Measurements from ENCODE around the gene KLHDC8A. TPM values are rescaled to one million over a fixed set of nuclear protein-coding genes. Genes with fewer than 3 reads are reported as not detected.
"Not testable (repeated sequence)": the region's sequence is repeated elsewhere in the genome, so short reads cannot be mapped to it uniquely, and the experiment has no call there.

Gene KLHDC8A
- total and polyA plus RNA-seq, 4 donors: 0.17 to 1.4 (median 0.41) TPM

- peaks cover 0 to 30% (median 3%) of the 10 kb centered on the region in 4 donors for H3K36me3 ChIP-seq (ENCODE audit: control insufficient read depth in 4 of 4, insufficient read depth in 4 of 4, low read length in 4 of 4)
- H3K9ac ChIP-seq (ENCODE audit: insufficient read depth in 1 of 2, low read length in 2 of 2): peak overlapping the region in 1 of 2 donors; percentile 38
- H3K27ac ChIP-seq (ENCODE audit: low read depth in 1 of 2, low read length in 1 of 2): peak overlapping the region in 1 of 2 donors; percentile 23
- no peak overlapping the region for H3K4me3 ChIP-seq
- peaks cover 0 to 16% (median 6%) of the 10 kb centered on the region in 5 donors for H3K4me1 ChIP-seq (ENCODE audit: control insufficient read depth in 5 of 5, insufficient read depth in 5 of 5, low read length in 5 of 5)
- DNase-seq: peak; percentile 87 to 88 (median 88)
- no peaks in the 10 kb centered on the region for H3K9me3 ChIP-seq (ENCODE audit: control insufficient read depth in 4 of 4, insufficient read depth in 3 of 4, low read length in 3 of 4)
- TF ChIP-seq, protein P1, sequence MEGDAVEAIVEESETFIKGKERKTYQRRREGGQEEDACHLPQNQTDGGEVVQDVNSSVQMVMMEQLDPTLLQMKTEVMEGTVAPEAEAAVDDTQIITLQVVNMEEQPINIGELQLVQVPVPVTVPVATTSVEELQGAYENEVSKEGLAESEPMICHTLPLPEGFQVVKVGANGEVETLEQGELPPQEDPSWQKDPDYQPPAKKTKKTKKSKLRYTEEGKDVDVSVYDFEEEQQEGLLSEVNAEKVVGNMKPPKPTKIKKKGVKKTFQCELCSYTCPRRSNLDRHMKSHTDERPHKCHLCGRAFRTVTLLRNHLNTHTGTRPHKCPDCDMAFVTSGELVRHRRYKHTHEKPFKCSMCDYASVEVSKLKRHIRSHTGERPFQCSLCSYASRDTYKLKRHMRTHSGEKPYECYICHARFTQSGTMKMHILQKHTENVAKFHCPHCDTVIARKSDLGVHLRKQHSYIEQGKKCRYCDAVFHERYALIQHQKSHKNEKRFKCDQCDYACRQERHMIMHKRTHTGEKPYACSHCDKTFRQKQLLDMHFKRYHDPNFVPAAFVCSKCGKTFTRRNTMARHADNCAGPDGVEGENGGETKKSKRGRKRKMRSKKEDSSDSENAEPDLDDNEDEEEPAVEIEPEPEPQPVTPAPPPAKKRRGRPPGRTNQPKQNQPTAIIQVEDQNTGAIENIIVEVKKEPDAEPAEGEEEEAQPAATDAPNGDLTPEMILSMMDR (IDR thresholded peaks at IDR 0.05; ENCODE audit: control extremely low read depth, extremely low read depth): no peak
- 43 to 73% methylated on average over 14 of the region's 14 CpGs for WGBS, 2 donors
- no peaks in the 10 kb centered on the region for H3K27me3 ChIP-seq (ENCODE audit: control insufficient read depth in 3 of 3, insufficient read depth in 3 of 3, low read length in 2 of 3)
- peak; percentile 82 for ATAC-seq (ENCODE audit: insufficient read depth, low FRiP score)
Measured at GRCh38 chr1:205301205-205301821, 55.4 kb downstream of the KLHDC8A start.

GRCh38 chr1:205300149-205300548 lies 56.6 kb downstream of the KLHDC8A start:
- Histone ChIP-seq H3K4me1 (ENCODE audit: control insufficient read depth in 5 of 5, insufficient read depth in 5 of 5, low read length in 5 of 5) (peaks cover 0 to 16% (median 6%) of the 10 kb centered on the region in 5 donors), H3K9me3 (ENCODE audit: control insufficient read depth in 4 of 4, insufficient read depth in 3 of 4, low read length in 3 of 4) (no peaks in the 10 kb centered on the region), H3K27me3 (ENCODE audit: control insufficient read depth in 3 of 3, insufficient read depth in 3 of 3, low read length in 2 of 3) (no peaks in the 10 kb centered on the region), H3K36me3 (ENCODE audit: control insufficient read depth in 4 of 4, insufficient read depth in 4 of 4, low read length in 4 of 4) (peaks cover 0 to 23% (median 3%) of the 10 kb centered on the region in 4 donors), H3K9ac (ENCODE audit: insufficient read depth in 1 of 2, low read length in 2 of 2) (no peak overlapping the region), H3K4me3 (no peak overlapping the region), H3K27ac (ENCODE audit: low read depth in 1 of 2, low read length in 1 of 2) (no peak overlapping the region)
- TF ChIP-seq, protein P1 (IDR thresholded peaks at IDR 0.05; ENCODE audit: control extremely low read depth, extremely low read depth): no peak
- WGBS, 2 donors: 79 to 88% methylated on average over 9 of the region's 9 CpGs
- ATAC-seq (ENCODE audit: insufficient read depth, low FRiP score) (no peak), DNase-seq (no peak)

DNA sequence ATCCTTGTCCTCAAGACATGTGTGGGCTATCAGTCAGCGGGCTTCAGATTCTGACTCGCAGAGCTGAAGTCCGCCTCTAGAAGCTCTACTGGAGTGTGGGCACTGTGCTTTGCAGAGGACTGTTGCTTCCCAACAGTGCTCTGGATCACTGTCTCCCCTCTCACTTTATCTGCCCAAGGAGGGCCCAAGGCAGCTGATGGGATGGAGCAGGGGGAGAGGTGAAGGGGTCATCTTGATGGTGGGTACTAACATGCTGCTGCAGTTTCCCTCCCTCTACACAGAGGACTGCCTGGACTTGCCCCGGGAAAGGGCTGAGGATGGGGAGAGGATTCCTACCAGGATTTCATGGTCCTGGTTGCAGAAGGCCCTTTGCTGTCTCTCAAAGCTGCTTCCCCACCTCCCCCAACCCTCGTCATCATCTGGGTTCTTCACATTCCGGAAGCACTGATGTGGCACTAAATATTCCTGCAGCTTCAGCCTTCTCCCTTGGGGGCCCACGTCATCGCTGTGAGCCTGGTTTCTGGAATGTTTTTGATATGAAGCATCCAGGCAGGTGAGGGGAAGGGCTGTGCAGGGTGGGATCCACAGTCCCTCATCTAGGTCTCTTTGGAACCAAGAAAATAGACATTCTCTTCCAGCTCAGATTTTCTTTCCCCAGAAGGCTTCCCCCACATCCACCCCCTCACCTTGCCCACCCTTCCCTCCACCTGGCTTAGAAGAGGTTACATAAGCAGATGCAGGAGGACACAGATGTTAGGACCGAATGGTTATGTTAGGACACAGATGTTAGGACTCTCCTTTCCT lies 58.3 kb downstream of the KLHDC8A start:
- no peak overlapping the region for H3K4me3 ChIP-seq
- no peak overlapping the region for H3K9ac ChIP-seq (ENCODE audit: insufficient read depth in 1 of 2, low read length in 2 of 2)
- WGBS, 2 donors: 76 to 81% methylated on average over 9 of the region's 9 CpGs
- DNase-seq (peak in 2 of 3 donors; percentile 31 to 42), ATAC-seq (ENCODE audit: insufficient read depth, low FRiP score) (no peak)
- H3K36me3 ChIP-seq (ENCODE audit: control insufficient read depth in 4 of 4, insufficient read depth in 4 of 4, low read length in 4 of 4): peaks cover 0 to 6% (median 3%) of the 10 kb centered on the region in 4 donors
- no peaks in the 10 kb centered on the region for H3K27me3 ChIP-seq (ENCODE audit: control insufficient read depth in 3 of 3, insufficient read depth in 3 of 3, low read length in 2 of 3)
- H3K4me1 ChIP-seq (ENCODE audit: control insufficient read depth in 5 of 5, insufficient read depth in 5 of 5, low read length in 5 of 5): peaks cover 0 to 18% (median 15%) of the 10 kb centered on the region in 5 donors
- TF ChIP-seq, protein P1 (IDR thresholded peaks at IDR 0.05; ENCODE audit: control extremely low read depth, extremely low read depth): no peak
- peak overlapping the region in 1 of 2 donors; percentile 12 for H3K27ac ChIP-seq (ENCODE audit: low read depth in 1 of 2, low read length in 1 of 2)
- H3K9me3 ChIP-seq (ENCODE audit: control insufficient read depth in 4 of 4, insufficient read depth in 3 of 4, low read length in 3 of 4): no peaks in the 10 kb centered on the region

DNA sequence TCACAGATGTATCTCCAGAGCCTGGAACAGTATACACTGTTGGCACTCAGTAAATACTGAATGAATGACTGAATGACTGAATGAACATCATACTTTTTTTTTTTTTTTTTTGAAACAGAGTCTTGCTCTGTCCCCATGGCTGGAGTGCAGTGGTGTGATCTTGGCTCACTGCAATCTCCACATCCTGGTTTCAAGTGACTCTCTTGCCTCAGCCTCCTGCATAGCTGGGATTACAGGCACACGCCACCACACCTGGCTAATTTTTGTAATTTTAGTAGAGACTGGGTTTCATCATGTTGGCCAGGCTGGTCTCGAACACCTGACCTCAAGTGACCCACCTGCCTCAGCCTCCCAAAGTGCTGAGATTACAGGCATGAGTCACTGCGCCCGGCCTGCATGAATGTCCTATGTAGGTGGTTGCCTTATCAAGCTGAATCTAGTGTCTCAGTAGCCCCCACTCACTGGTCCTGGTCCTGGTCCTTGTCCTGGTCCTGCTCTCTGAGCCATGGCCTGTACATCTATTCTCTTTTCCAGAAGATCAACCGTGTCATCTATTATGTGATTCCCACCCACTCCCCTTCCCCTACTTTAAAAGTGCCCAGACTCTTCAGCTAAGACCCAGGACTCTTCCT lies 59.1 kb downstream of the KLHDC8A start:
- H3K4me3 ChIP-seq; ATAC-seq (ENCODE audit: insufficient read depth, low FRiP score); DNase-seq; H3K9me3 ChIP-seq (ENCODE audit: control insufficient read depth in 4 of 4, insufficient read depth in 3 of 4, low read length in 3 of 4); H3K36me3 ChIP-seq (ENCODE audit: control insufficient read depth in 4 of 4, insufficient read depth in 4 of 4, low read length in 4 of 4); H3K9ac ChIP-seq (ENCODE audit: insufficient read depth in 1 of 2, low read length in 2 of 2); H3K27me3 ChIP-seq (ENCODE audit: control insufficient read depth in 3 of 3, insufficient read depth in 3 of 3, low read length in 2 of 3); H3K27ac ChIP-seq (ENCODE audit: low read depth in 1 of 2, low read length in 1 of 2): not testable (repeated sequence)
- WGBS, 2 donors: 89 to 92% methylated on average over 5 of the region's 5 CpGs
- H3K4me1 ChIP-seq (ENCODE audit: control insufficient read depth in 5 of 5, insufficient read depth in 5 of 5, low read length in 5 of 5): peaks cover 0 to 18% (median 16%) of the 10 kb centered on the region in 5 donors

Measured in lung (tissue), 12 donors.